Neutrophil (primary cell): ENCODE measurements around the gene RNLS.
"Not testable (repeated sequence)": the region's sequence is repeated elsewhere in the genome, so short reads cannot be mapped to it uniquely, and the experiment has no call there.

Experiments used
- H3K27ac ChIP-seq: fragments of 200-600 bp; sonication (generic); 2 replicates; pipeline ENCODE4 v1.5.1; 2016; ENCODE audit warnings: mild to moderate bottlenecking, moderate library complexity
- H3K27me3 ChIP-seq: fragments of 200-600 bp; sonication (generic); 2 replicates; pipeline ENCODE4 v1.6.0; 2016; ENCODE audit warnings: mild to moderate bottlenecking
- H3K36me3 ChIP-seq: fragments of 200-600 bp; sonication (generic); 2 replicates; pipeline ENCODE4 v1.5.1; 2017
- H3K4me1 ChIP-seq, 2 experiments: fragments of 200-600 bp in 1 of 2; sonication (generic) in 1 of 2; 1 replicate in 1 of 2; 2 replicates in 1 of 2; pipeline versions ENCODE4 v1.5.1 to v1.6.1; 2013 to 2016; ENCODE audit warnings: low read depth in 1 of 2, low read length in 1 of 2, mild to moderate bottlenecking in 1 of 2, moderate library complexity in 1 of 2; ENCODE audit not compliant: control insufficient read depth in 1 of 2, insufficient read depth in 1 of 2
- H3K4me3 ChIP-seq, 2 experiments: fragments of 200-600 bp in 1 of 2; sonication (generic) in 1 of 2; 1 replicate in 1 of 2; 2 replicates in 1 of 2; pipeline ENCODE4 v1.5.1; 2013 to 2016; ENCODE audit warnings: low read depth in 1 of 2, low read length in 1 of 2, mild to moderate bottlenecking in 1 of 2, moderate library complexity in 1 of 2
- H3K9me3 ChIP-seq: fragments of 200-600 bp; sonication (generic); 2 replicates; pipeline ENCODE4 v1.5.1; 2016
- CTCF ChIP-seq: fragments of 200-600 bp; sonication (generic); IDR thresholded peaks from 2 replicates; pipeline ENCODE4 v1.5.1; 2016; ENCODE audit warnings: antibody characterized with exemption

The RNLS gene

GRCh38 chr10:88489107-88489506 lies 94.0 kb downstream of the RNLS start:
- Histone ChIP-seq H3K36me3 (no peaks in the 10 kb centered on the region), H3K27ac (peak overlapping the region; percentile 64), H3K4me3 (no peak overlapping the region), H3K4me1 (peaks cover 33 to 42% of the 10 kb centered on the region in 2 experiments), H3K27me3 (no peaks in the 10 kb centered on the region), H3K9me3 (no peaks in the 10 kb centered on the region)
- TF ChIP-seq CTCF: no peak

GRCh38 chr10:88486816-88487215 lies 96.3 kb downstream of the RNLS start:
- H3K9me3 ChIP-seq, H3K4me3 ChIP-seq, H3K36me3 ChIP-seq, H3K27me3 ChIP-seq, H3K27ac ChIP-seq: not testable (repeated sequence)
- H3K4me1 ChIP-seq: peaks cover 27 to 28% of the 10 kb centered on the region in 2 experiments

- H3K36me3 ChIP-seq: no peaks in the 10 kb centered on the region
- no peak overlapping the region for H3K27ac ChIP-seq
- no peaks in the 10 kb centered on the region for H3K4me1 ChIP-seq
- no peak overlapping the region for H3K4me3 ChIP-seq
- TF ChIP-seq CTCF: no peak
- no peaks in the 10 kb centered on the region for H3K9me3 ChIP-seq
- H3K27me3 ChIP-seq: no peaks in the 10 kb centered on the region
Observed at GRCh38 chr10:88482220-88482619, 100.9 kb downstream of the RNLS start.

GRCh38 chr10:88478256-88478655 lies 104.9 kb downstream of the RNLS start:
- no peak for TF ChIP-seq CTCF
- no peaks in the 10 kb centered on the region for H3K36me3 ChIP-seq
- H3K4me1 ChIP-seq: no peaks in the 10 kb centered on the region
- H3K4me3 ChIP-seq: no peak overlapping the region
- H3K27ac ChIP-seq: no peak overlapping the region
- H3K9me3 ChIP-seq: no peaks in the 10 kb centered on the region
- H3K27me3 ChIP-seq: no peaks in the 10 kb centered on the region

GRCh38 chr10:88477343-88478085 lies 105.6 kb downstream of the RNLS start:
- H3K27me3 ChIP-seq: no peaks in the 10 kb centered on the region
- TF ChIP-seq CTCF: no peak
- no peak overlapping the region for H3K27ac ChIP-seq
- no peaks in the 10 kb centered on the region for H3K36me3 ChIP-seq
- no peak overlapping the region for H3K4me3 ChIP-seq
- no peaks in the 10 kb centered on the region for H3K9me3 ChIP-seq
- H3K4me1 ChIP-seq: no peaks in the 10 kb centered on the region

- H3K9me3 ChIP-seq: no peaks in the 10 kb centered on the region
- no peak overlapping the region for H3K27ac ChIP-seq
- TF ChIP-seq CTCF: no peak
- no peak overlapping the region for H3K4me3 ChIP-seq
- no peaks in the 10 kb centered on the region for H3K4me1 ChIP-seq
- no peaks in the 10 kb centered on the region for H3K27me3 ChIP-seq
- no peaks in the 10 kb centered on the region for H3K36me3 ChIP-seq
Observed at GRCh38 chr10:88474884-88475844, 108.0 kb downstream of the RNLS start.
